HEK293 (cell line): ENCODE measurements around the gene NKD1.
"Not testable (repeated sequence)": the region's sequence is repeated elsewhere in the genome, so short reads cannot be mapped to it uniquely, and the experiment has no call there.

Experiments
- PRDM6 ChIP-seq: fragments of 450-650 bp; formaldehyde crosslinking; IDR thresholded peaks from 2 replicates; pipeline ENCODE4 v1.5.1; 2017; ENCODE audit warnings: missing biosample characterization, missing genetic modification characterization
- ZNF274 ChIP-seq, 2 experiments: fragments of 200-500 bp in 1 of 2; fragments of 450-650 bp in 1 of 2; sonication (Bioruptor generic) in 1 of 2; formaldehyde crosslinking in 1 of 2; IDR thresholded peaks; 2 replicates each; pipeline versions ENCODE4 v1.5.1 to v1.6.1; 2014 to 2016; ENCODE audit warnings: borderline replicate concordance in 1 of 2, inconsistent platforms in 1 of 2, low read length in 1 of 2, missing biosample characterization in 1 of 2, missing genetic modification characterization in 1 of 2
- ZNF560 ChIP-seq: fragments of 450-650 bp; formaldehyde crosslinking; IDR thresholded peaks from 2 replicates; pipeline ENCODE4 v1.5.1; 2017; ENCODE audit warnings: missing biosample characterization, missing genetic modification characterization, borderline replicate concordance

GRCh38 chr16:50503868-50504531 lies 44.2 kb upstream of the NKD1 start:
- not testable (repeated sequence) for TF ChIP-seq PRDM6 (tag by site-specific recombination); ZNF274 (IDR thresholded peaks at IDR 0.05; ENCODE audit: low read length); ZNF274 (tag by site-specific recombination; IDR thresholded peaks at IDR 0.05; ENCODE audit: borderline replicate concordance); ZNF560 (tag by site-specific recombination)
